PFSK-1 (cell line): ENCODE results near the gene AMBRA1.

Experiments
- POLR2AphosphoS5 ChIP-seq: IDR thresholded peaks from 2 replicates; pipeline ENCODE4 v1.6.1; 2012; ENCODE audit warnings: low read depth, mild to moderate bottlenecking, control low read depth, low read length, moderate library complexity
- TF ChIP-seq, protein P1 (sequence below), 2 experiments: IDR thresholded peaks; 2 replicates each; pipeline versions ENCODE4 v1.6.1 to v1.8.0; 2011 to 2012; ENCODE audit warnings: low read depth in 2 of 2, low read length in 2 of 2, control low read depth in 1 of 2, inconsistent platforms in 1 of 2, mild to moderate bottlenecking in 1 of 2, moderate library complexity in 1 of 2; ENCODE audit not compliant: insufficient read depth in 1 of 2

DNA sequence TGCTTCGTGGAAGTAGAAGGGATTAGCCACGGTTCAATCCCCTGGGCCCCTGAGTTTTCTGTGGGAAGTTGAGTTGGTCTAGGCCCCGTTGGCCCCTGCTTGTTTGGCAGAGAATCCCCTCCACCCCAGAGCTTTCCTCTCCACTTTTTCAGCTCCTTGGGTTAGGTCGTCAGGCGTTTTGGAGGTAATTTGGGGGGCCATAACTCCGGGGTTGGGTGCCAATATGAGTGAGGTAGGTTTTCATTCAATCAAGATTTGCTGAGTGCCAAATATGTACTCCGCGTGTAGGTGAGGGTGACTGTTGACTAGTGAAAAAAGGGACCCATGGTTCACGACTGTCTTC is 24.1 kb upstream of the AMBRA1 start:
- TF ChIP-seq, protein P1, sequence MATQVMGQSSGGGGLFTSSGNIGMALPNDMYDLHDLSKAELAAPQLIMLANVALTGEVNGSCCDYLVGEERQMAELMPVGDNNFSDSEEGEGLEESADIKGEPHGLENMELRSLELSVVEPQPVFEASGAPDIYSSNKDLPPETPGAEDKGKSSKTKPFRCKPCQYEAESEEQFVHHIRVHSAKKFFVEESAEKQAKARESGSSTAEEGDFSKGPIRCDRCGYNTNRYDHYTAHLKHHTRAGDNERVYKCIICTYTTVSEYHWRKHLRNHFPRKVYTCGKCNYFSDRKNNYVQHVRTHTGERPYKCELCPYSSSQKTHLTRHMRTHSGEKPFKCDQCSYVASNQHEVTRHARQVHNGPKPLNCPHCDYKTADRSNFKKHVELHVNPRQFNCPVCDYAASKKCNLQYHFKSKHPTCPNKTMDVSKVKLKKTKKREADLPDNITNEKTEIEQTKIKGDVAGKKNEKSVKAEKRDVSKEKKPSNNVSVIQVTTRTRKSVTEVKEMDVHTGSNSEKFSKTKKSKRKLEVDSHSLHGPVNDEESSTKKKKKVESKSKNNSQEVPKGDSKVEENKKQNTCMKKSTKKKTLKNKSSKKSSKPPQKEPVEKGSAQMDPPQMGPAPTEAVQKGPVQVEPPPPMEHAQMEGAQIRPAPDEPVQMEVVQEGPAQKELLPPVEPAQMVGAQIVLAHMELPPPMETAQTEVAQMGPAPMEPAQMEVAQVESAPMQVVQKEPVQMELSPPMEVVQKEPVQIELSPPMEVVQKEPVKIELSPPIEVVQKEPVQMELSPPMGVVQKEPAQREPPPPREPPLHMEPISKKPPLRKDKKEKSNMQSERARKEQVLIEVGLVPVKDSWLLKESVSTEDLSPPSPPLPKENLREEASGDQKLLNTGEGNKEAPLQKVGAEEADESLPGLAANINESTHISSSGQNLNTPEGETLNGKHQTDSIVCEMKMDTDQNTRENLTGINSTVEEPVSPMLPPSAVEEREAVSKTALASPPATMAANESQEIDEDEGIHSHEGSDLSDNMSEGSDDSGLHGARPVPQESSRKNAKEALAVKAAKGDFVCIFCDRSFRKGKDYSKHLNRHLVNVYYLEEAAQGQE (IDR thresholded peaks at IDR 0.05; ENCODE audit: insufficient read depth in 1 of 2, low read depth in 2 of 2, low read length in 2 of 2): no peak
- TF ChIP-seq POLR2AphosphoS5: no peak
